Gastroesophageal sphincter (tissue), 4 donors: ENCODE measurements around the gene EIF4A2. TPM values are rescaled to one million over a fixed set of nuclear protein-coding genes. Genes with fewer than 3 reads are reported as not detected.
A peak's percentile ranks its signal among the peaks of the same experiment; 100 is the strongest.

Experiments used
- ATAC-seq: fragments of 150-250 bp; one replicate; pipeline ENCODE4 v1.9.1; 2016; ENCODE audit warnings: mild to moderate bottlenecking, moderate library complexity
- H3K27ac ChIP-seq, 4 donors: fragments of 200-600 bp; sonication (generic) in 3 of 4; 1 replicate in 3 of 4; 2 replicates in 1 of 4; pipeline ENCODE4 v1.5.1; 2016 to 2019
- H3K27me3 ChIP-seq: fragments of 200-600 bp; sonication (generic); one replicate; pipeline ENCODE4 v1.5.1; 2019
- H3K36me3 ChIP-seq, 2 donors: fragments of 200-600 bp; sonication (generic); one replicate each; pipeline ENCODE4 v1.5.1; 2019; ENCODE audit warnings: control low read depth in 1 of 2
- H3K4me1 ChIP-seq, 3 donors: fragments of 200-600 bp; sonication (generic); 1 replicate in 2 of 3; 2 replicates in 1 of 3; pipeline ENCODE4 v1.5.1; 2016 to 2019; ENCODE audit warnings: control low read depth in 2 of 3
- H3K4me3 ChIP-seq, 2 donors: fragments of 200-600 bp; sonication (generic); one replicate each; pipeline ENCODE4 v1.5.1; 2019; ENCODE audit warnings: mild to moderate bottlenecking in 1 of 2, moderate library complexity in 1 of 2
- H3K9me3 ChIP-seq, 3 donors: fragments of 200-600 bp; sonication (generic); one replicate each; pipeline ENCODE4 v1.5.1; 2017 to 2019; ENCODE audit warnings: control low read depth in 2 of 3
- CTCF ChIP-seq, 4 experiments: fragments of 200-600 bp in 2 of 4; fragments of 450-650 bp in 2 of 4; sonication (generic) in 1 of 4; IDR thresholded peaks; one replicate each; pipeline ENCODE4 v1.5.1; 2017 to 2019; ENCODE audit warnings: antibody characterized with exemption in 4 of 4, mild to moderate bottlenecking in 2 of 4, moderate library complexity in 2 of 4
- EP300 ChIP-seq: sonication (generic); formaldehyde crosslinking; IDR thresholded peaks from one replicate; pipeline ENCODE4 v1.6.1; 2017; ENCODE audit warnings: antibody characterized with exemption, mild to moderate bottlenecking
- POLR2A ChIP-seq, 2 donors: fragments of 450-650 bp; IDR thresholded peaks; one replicate each; pipeline ENCODE4 v1.6.1; 2017; ENCODE audit warnings: antibody characterized with exemption in 2 of 2, mild to moderate bottlenecking in 2 of 2, moderate library complexity in 1 of 2
- POLR2AphosphoS5 ChIP-seq: sonication (generic); formaldehyde crosslinking; IDR thresholded peaks from one replicate; pipeline ENCODE4 v1.6.1; 2017; ENCODE audit warnings: antibody characterized with exemption
- WGBS, 2 donors: methylation state at CpG; one replicate each; pipeline ENCODE4 v1.1.5; 2018; ENCODE audit warnings: low coverage in 1 of 2; 5-methylcytosine and 5-hydroxymethylcytosine counted together
- small RNA-seq, 4 donors: library from RNA; depleted of rRNA; stranded (forward); fragments of <200 nt; gene quantifications; one replicate each; pipeline ENCODE3, GENCODE V24; 2016
- total RNA-seq, 4 donors: library from RNA; depleted of rRNA; stranded (reverse); fragments of >200 nt; gene quantifications; one replicate each; pipeline ENCODE4 v1.1.0, GENCODE V29; 2016

EIF4A2 gene
- total RNA-seq, 4 donors from 2014 or later = 359 to 660 (median 508) TPM

- Histone ChIP-seq H3K9me3 (no peaks in the 10 kb centered on the region), H3K27ac (peak overlapping the region in 3 of 4 donors; percentile 68 to 84 (median 75))
- TF ChIP-seq POLR2A (IDR thresholded peaks at IDR 0.05) (peak; percentile 54 to 56), CTCF (IDR thresholded peaks at IDR 0.05) (peak in 2 of 4 experiments; percentile 18 to 19), POLR2AphosphoS5 (no peak), EP300 (no peak)
Measured at GRCh38 chr3:186826976-186827857, 43.8 kb downstream of the EIF4A2 start.

GRCh38 chr3:186828340-186828739 lies 45.0 kb downstream of the EIF4A2 start:
- peaks cover 0 to 32% (median 11%) of the 10 kb centered on the region in 3 donors for H3K4me1 ChIP-seq
- H3K27me3 ChIP-seq = peaks cover 70% of the 10 kb centered on the region
- H3K4me3 ChIP-seq = no peak overlapping the region
- ATAC-seq = no peak
- no peaks in the 10 kb centered on the region for H3K36me3 ChIP-seq
- no peak overlapping the region for H3K27ac ChIP-seq
- no peak for TF ChIP-seq EP300
- TF ChIP-seq POLR2AphosphoS5 = no peak
- TF ChIP-seq POLR2A (IDR thresholded peaks at IDR 0.05) = no peak
- TF ChIP-seq CTCF (IDR thresholded peaks at IDR 0.05) = no peak
- no peaks in the 10 kb centered on the region for H3K9me3 ChIP-seq
- 24% methylated on average over 5 of the region's 5 CpGs; no CpG with 5 or more reads in 1 of the 2 donors for WGBS, 2 donors

More at GRCh38 chr3:186826976-186827857, 43.8 kb downstream of the EIF4A2 start:
- Histone ChIP-seq H3K36me3 (no peaks in the 10 kb centered on the region), H3K4me1 (peaks cover 0 to 32% (median 11%) of the 10 kb centered on the region in 3 donors), H3K4me3 (peak overlapping the region; percentile 40 to 77), H3K27me3 (peaks cover 67% of the 10 kb centered on the region)
- ATAC-seq = peak; percentile 94
- 0 to 13% methylated on average over 1 to 13 of the region's 80 CpGs for WGBS, 2 donors

- Histone ChIP-seq H3K4me3 (no peak overlapping the region), H3K36me3 (no peaks in the 10 kb centered on the region), H3K27me3 (peaks cover 49% of the 10 kb centered on the region), H3K27ac (no peak overlapping the region), H3K9me3 (no peaks in the 10 kb centered on the region), H3K4me1 (peaks cover 0 to 13% (median 5%) of the 10 kb centered on the region in 3 donors)
- 59 to 71% methylated on average over 3 to 4 of the region's 4 CpGs for WGBS, 2 donors
- no peak for TF ChIP-seq POLR2AphosphoS5
- TF ChIP-seq POLR2A (IDR thresholded peaks at IDR 0.05) = no peak
- no peak for TF ChIP-seq EP300
- no peak for TF ChIP-seq CTCF (IDR thresholded peaks at IDR 0.05)
- ATAC-seq = no peak
Measured at GRCh38 chr3:186831798-186832197, 48.4 kb downstream of the EIF4A2 start.

- WGBS, 2 donors = 77 to 82% methylated on average over 1 of the region's 1 CpG
- Histone ChIP-seq H3K27ac (no peak overlapping the region), H3K4me1 (peaks cover 0 to 8% (median 5%) of the 10 kb centered on the region in 3 donors), H3K4me3 (no peak overlapping the region), H3K9me3 (no peaks in the 10 kb centered on the region), H3K27me3 (peaks cover 49% of the 10 kb centered on the region), H3K36me3 (no peaks in the 10 kb centered on the region)
- ATAC-seq = no peak
- TF ChIP-seq EP300 (no peak), POLR2A (IDR thresholded peaks at IDR 0.05) (no peak)
Measured at GRCh38 chr3:186832276-186832675, 48.9 kb downstream of the EIF4A2 start.

Small RNA genes lying within 50 kb of the gene (small RNA-seq; reads per million reads assigned to genes)
- 0 reads per million in 4 donors for gene RF00092
- gene RNU6-1105P = 0 reads per million in 4 donors
- 0 reads per million in 4 donors for gene SNORA4
- 0 reads per million in 4 donors for gene SNORA63
- gene SNORA81 = 0 reads per million in 4 donors
- gene SNORD2 = 0 reads per million in 4 donors

Other genes starting within 250 kb of the EIF4A2 start
- gene CRYGS, start 239.2 kb upstream of the EIF4A2 start, total RNA-seq = 1 to 10 TPM in 2 of 4 donors, under 1 TPM in 1, not detected in 1; 0.39 to 3.1 (median 3.1) TPM
- 10 to 100 TPM in 3 of 4 donors, 1 to 10 TPM in 1; 8.8 to 14.2 (median 12.0) TPM for gene TBCCD1, start 216.2 kb upstream of the EIF4A2 start, total RNA-seq
- gene DNAJB11, start 212.9 kb upstream of the EIF4A2 start, total RNA-seq = 10 to 100 TPM; 19.5 to 40.0 (median 33.5) TPM
- not detected for gene AHSG, start 170.5 kb upstream of the EIF4A2 start, total RNA-seq
- gene FETUB, start 143.2 kb upstream of the EIF4A2 start, total RNA-seq = not detected
- not detected for gene HRG, start 117.6 kb upstream of the EIF4A2 start, total RNA-seq
- gene KNG1, start 66.2 kb upstream of the EIF4A2 start, total RNA-seq = not detected
- 10 to 100 TPM in 2 of 4 donors, 1 to 10 TPM in 2; 8.1 to 12.2 (median 10.5) TPM for gene RFC4, start 22.9 kb downstream of the EIF4A2 start, total RNA-seq
- gene ADIPOQ, start 59.1 kb downstream of the EIF4A2 start, total RNA-seq = 10 to 100 TPM in 1 of 4 donors, under 1 TPM in 3; 0.23 to 34.5 (median 0.57) TPM
- 10 to 100 TPM; 18.0 to 32.2 (median 20.9) TPM for gene ST6GAL1, start 146.9 kb downstream of the EIF4A2 start, total RNA-seq